NCI-H748 (cell line): ENCODE data around the gene CTNNA3.

ENCODE experiments used
- DNase-seq: peaks from one replicate; lab custom pipeline; 2025; ENCODE audit not compliant: unreplicated experiment; lab: John Stamatoyannopoulos, UW

CTNNA3 gene

DNA sequence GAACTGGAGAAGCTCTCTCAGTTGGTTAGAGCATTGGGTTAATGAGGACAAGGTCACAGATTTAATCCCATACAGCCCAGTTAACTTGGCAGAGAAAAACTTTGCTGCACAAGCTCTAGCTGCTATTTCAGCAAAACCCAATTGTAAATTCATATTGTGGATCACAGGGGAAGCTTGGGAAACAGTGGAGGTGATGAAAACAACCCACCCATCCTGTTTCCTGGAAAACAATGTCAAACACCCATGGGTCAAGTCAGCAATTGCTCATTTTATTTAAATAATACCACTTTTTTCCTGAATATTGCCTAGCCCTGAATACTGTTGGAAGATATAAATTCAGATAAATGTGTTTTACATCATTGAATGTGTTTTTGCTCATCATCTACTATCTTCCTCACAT, 1670.8 kb downstream of the CTNNA3 start:
- no peak for DNase-seq

GRCh38 chr10:66021423-66021822, 1674.6 kb downstream of the CTNNA3 start:
- DNase-seq: no peak

DNA sequence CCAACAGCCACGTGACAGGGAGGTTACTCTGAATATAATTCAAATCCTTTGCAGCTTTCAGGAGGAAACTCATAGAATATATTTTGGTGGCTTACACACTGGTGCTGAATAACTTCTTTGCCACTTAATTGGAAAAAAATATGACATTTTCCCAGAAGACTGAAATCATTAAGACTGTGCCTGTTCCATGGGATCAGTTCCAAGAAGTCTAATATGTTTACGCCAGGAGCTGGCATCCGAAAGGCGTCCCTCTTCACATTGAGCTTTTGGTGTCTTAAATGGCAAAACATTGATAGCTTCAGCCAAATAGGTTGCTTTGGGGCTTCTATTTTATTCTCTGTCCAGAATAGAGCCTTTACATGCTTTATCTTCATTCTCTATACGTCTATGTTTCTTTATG, 1687.8 kb downstream of the CTNNA3 start:
- no peak for DNase-seq

- DNase-seq: no peak
Observed at GRCh38 chr10:66006411-66006810, 1689.6 kb downstream of the CTNNA3 start.

DNA sequence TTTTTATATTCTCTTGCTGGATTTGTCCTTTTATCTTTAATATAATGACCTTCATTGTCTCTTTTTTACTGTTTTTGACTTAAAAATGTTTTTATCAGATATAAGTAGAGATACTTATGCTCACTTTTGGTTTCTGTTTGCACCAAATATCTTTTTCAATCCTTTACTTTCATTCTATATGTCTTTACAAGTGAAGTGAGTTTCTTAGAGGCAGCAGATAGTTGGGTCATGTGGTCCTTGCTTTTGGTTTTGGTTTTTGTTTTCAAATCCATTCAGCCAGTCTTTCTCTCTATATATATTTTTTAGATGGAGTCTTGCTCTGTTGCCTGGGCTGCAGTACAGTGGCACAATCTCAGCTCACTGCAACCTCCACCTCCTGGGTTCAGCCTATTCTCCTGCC, 1702.5 kb downstream of the CTNNA3 start:
- no peak for DNase-seq

DNA sequence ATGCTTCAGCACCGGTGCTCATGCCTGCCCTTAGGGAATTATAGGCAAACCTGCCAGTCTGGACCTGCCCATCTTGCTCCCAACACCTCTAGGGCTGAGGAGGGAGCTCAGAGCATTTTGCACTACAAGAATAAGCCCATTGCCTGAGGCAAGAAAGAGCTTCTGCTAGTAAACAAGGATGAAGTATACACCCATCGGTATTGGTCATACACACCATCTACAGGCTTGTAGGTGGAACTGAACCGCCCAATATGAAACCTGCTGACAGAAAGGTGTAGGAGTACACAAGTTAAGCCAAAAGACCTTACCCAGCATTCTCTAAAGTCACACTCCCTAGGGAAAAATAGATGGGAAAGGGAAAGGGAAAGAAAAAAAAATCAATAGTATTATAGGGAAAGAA, 1727.1 kb downstream of the CTNNA3 start:
- peak; percentile 27 for DNase-seq

- DNase-seq: peak; percentile 10
Observed at GRCh38 chr10:65968437-65968836, 1727.6 kb downstream of the CTNNA3 start.

DNA sequence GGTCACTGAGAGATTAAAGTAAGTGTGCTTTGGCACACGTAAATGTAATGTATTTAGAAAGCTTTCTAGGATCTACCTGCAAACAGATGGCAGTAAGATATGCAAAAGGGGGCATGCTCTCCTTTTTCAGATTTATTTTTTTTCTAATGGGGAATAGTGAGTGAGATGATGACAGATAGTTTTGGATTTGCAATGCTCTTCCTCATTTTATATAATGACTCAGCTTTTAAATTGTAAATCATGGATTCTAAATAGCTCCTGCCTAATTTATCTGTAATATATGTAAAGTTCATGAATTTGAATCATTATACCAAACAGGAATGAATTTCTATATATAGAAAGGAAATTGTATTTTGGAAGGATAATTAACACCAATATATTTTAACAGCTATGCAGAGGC, 1731.8 kb downstream of the CTNNA3 start:
- no peak for DNase-seq

GRCh38 chr10:65952086-65952485, 1743.9 kb downstream of the CTNNA3 start:
- no peak for DNase-seq

GRCh38 chr10:65950075-65950474, 1745.9 kb downstream of the CTNNA3 start:
- DNase-seq: no peak

DNA sequence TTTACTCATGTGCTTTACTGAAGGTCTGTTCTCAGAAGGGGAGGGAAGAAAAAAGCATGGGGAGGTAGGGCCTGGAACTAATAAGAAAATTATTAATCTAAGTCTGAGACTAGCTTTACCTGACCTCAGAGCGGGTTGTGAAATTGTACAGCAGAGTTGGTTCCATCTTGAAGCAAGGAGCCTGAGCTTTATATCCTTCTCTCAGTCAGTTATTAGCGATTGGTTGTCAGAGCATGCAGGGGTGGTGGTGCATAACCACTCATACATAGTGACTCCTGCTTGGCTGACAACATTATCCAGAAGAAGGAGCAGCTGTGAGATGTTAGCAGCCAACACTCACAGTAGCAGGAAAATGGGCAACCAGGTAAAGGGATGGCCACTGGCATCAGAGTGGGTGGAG, 1746.5 kb downstream of the CTNNA3 start:
- DNase-seq: peak; percentile 19

DNA sequence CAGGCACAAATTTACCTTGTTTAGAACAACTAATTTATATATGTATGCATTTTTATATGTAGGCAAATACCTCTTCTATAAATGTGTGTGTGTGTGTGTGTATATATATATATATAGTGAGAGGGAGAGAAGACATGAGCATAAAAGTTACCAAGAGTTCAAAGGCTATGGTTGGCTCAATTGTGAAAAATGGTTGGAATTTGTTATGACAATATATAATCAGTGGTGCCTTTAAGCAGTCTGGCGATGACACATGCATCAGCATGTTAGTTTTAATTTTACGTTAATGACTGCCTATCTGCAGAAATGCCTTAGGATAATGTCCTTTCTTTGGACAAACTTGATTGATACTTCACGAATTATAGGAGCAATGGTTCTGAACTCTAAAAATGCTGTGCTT, 1750.9 kb downstream of the CTNNA3 start:
- DNase-seq: no peak

DNA sequence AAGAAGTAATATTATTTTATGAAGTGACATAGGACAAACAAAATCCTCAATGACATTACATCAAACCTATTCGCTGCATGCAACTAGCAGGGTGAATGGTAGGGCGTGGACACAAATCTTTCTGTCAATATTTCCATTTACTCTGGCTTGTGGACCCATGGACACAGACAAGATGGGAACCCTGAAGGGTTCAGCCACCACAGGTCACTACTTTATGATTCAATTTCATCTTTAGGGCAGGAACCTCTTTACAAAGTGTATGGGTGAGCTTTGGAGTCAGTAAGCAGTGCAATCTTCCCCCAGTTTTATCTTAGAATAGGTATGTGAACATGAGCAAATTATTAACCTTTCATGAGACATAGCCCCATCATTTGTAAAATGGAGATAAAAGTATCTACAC, 1752.5 kb downstream of the CTNNA3 start:
- DNase-seq: peak; percentile 72

DNA sequence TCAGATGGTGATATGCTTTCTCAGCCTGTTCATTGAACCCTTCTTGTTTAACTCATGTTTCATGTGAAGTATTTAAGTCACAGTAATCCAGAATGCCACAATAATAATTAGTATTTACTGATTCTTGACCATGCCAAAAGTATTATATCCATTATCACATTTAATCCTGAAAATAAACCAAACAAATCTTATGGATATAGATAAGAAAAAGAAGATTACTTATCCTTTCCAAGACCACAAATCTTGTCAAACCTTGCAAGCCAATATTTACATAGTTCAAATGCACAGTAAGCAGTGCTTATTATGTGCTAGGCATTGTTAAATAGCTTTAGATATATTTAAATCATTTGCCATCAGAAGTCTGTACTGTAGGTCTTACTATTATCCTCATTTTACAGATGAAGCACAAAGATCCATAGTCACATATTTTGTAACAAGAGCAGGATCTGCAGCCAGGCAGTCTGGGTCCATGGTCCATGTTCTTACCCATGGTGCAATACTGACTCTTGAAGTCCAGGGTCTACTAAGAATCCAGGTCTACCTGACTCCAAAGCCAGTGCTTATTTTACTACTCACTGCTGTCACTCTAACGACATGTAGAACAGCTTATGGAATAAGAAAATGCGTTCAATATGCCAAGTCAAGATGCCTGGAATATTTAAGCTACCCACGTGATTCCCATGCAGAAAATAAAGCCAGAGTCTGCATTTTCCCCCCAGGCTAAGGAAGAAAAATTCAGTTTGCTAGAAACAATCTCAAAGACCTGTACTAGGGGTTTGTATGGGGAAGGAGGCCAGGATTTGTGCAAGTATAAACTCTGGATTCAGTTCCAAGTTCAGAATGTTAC, 1755.0 kb downstream of the CTNNA3 start:
- DNase-seq: no peak

DNA sequence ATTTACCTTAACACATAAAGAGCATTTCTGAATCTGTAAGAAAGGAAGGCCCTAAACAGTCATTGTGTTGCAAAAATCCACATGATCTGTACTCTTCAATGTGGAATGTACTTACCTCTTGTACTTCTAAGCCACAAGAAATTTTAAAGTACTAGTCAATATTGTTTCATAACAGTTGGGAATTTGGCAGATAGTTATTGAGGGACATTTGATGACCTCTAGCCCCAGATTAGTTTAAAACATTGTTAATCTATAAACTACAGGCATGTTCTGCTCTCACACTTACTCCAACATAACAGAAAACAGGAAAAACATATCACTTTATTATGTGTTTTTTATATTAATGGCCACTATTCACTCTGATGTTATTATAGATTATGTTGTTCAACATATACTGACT, 1755.9 kb downstream of the CTNNA3 start:
- no peak for DNase-seq

DNA sequence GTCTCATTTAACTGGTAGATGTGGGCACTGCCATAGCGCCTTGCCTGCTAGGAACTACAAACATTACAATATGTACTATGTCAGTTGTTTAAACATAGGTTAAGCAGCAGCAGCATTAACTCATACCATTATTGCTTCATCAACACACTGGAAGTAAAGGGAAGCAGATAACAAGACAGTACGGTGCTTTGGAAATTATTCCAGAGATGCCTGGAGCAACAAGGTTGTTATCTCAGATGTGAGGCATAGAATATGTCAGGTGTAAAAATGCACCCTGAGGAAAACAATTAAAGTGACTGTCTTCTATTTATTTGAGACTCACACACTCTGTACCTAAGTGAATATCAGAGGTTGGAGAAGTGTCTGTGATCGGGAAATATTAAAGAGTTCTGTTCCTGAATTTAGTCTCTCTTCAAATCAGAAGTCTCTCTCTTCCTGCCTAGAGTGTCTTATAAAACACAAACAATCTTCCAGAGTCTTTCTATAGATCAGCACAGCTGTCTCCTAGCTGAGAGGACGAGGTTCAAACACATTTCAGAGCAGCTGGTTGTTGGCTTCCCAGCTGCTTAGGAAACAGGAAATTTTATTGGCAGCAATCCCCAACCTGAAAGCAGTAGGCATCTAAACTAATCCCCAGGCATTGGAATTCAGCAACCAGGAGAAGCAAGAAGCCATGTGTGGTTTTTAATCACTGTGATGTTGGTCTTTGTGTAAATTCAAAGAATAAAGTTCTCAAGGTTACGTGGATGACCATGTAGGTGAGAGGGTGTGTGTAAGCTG, 1764.5 kb downstream of the CTNNA3 start:
- no peak for DNase-seq

GRCh38 chr10:65911151-65911835, 1784.7 kb downstream of the CTNNA3 start:
- no peak for DNase-seq

DNA sequence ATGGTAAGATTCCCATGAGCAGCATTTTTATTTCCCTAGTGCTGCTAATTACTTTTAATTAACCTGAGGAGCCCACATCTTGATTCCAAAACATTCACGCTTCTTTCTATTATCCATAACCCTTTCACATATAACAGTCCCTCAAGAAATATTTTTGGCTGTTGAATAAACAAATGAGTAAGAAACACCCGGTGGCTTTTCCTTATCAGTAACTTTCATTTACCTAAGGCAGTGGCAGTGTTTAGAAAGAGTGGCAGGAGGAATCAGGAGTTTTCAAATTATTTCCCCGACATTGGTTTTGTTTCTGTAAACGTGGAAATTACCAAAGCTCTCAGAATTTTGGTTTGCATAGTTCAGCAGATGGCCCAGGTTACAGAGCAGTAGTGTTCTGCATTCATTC, 1785.8 kb downstream of the CTNNA3 start:
- DNase-seq: no peak

DNA sequence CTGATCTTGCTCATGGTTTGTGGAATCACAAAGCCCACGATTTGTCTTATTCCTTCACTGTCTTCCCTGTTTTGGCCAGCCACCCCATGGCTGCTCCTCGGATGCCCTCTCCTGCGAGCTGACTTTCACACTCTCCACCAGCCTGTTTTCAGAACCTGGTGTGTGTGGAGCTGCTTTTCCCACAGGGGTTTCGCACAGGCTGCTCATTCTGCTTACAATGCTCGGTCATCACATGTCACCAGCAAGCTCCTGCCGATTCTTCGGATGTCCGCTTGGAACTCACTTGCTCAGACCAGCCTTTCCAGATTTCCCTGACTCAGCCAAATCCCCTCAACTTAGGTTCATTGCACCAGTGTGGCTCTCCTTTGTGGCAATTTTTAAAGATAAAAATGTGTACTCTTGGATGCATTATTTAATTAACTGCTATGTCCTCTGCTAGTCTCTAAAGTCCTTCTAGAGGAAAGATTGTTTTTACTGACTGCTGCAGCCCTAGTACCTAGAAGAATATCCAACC, 1788.7 kb downstream of the CTNNA3 start:
- no peak for DNase-seq

DNA sequence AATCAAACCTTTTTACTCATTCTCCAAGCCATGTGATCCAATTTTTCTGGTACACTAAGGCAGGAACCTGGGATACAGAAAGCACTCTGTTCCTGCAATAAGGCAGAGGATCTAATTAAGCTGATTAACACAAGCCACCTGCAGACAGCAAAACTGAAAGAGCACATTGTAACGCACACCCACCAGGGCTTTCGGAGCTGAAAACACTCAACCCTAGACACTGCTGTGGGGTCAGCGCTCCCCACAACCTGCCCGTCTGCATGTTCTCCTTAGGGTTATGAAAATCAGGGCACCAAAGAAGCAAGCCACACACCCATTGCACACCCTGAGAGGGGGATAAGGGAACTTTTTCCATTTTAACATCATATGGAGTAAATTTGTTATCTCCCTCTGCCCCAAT, 1792.4 kb downstream of the CTNNA3 start:
- no peak for DNase-seq

GRCh38 chr10:65900271-65900670, 1795.7 kb downstream of the CTNNA3 start:
- DNase-seq: no peak

GRCh38 chr10:65898055-65898454, 1797.9 kb downstream of the CTNNA3 start:
- DNase-seq: no peak
